MCF 10A (cell line): ENCODE data around the gene LRRC56. TPM values are rescaled to one million over a fixed set of nuclear protein-coding genes. Genes with fewer than 3 reads are reported as not detected.

Experiments used
- BruUV-seq: library from RNA; stranded (reverse); fragments of 400-500 nt; replicated peaks from 2 replicates; lab custom pipeline; 2021; lab: Mats Ljungman, UMichigan
- CTCF ChIA-PET: fragments of 300-600 bp; sonication (Branson Sonifier 250); formaldehyde crosslinking; extraction: SDS; loops from one replicate; lab custom pipeline; 2021; ENCODE audit warnings: antibody characterized with exemption, inconsistent platforms; lab: Yijun Ruan, JAX
- POLR2A ChIA-PET: fragments of 300-600, 350-650 bp; sonication (Branson Sonifier 250); formaldehyde crosslinking; extraction: SDS; loops from one replicate; lab custom pipeline; 2020; ENCODE audit warnings: antibody characterized with exemption, inconsistent platforms; lab: Yijun Ruan, JAX
- DNase-seq: peaks from one replicate; pipeline ENCODE4 v3.0.0-alpha.2; 2018; ENCODE audit not compliant: unreplicated experiment
- H3K27ac Mint-ChIP-seq: one replicate; pipeline ENCODE4 v1.8.0; 2022; ENCODE audit warnings: mild to moderate bottlenecking, low read depth, mixed read lengths; ENCODE audit not compliant: unreplicated experiment
- H3K27me3 Mint-ChIP-seq: one replicate; pipeline ENCODE4 v1.8.0; 2022; ENCODE audit warnings: mixed read lengths; ENCODE audit not compliant: insufficient read depth, unreplicated experiment
- H3K36me3 Mint-ChIP-seq: one replicate; pipeline ENCODE4 v1.8.0; 2022; ENCODE audit warnings: mild to moderate bottlenecking, moderate library complexity, mixed read lengths; ENCODE audit not compliant: insufficient read depth, unreplicated experiment
- H3K4me1 Mint-ChIP-seq: one replicate; pipeline ENCODE4 v1.8.0; 2022; ENCODE audit warnings: mixed read lengths; ENCODE audit not compliant: insufficient read depth, unreplicated experiment
- H3K4me3 Mint-ChIP-seq: one replicate; pipeline ENCODE4 v1.8.0; 2022; ENCODE audit warnings: mild to moderate bottlenecking, moderate library complexity, mixed read lengths; ENCODE audit not compliant: unreplicated experiment
- H3K9me3 Mint-ChIP-seq: one replicate; pipeline ENCODE4 v1.8.0; 2022; ENCODE audit warnings: mixed read lengths; ENCODE audit not compliant: unreplicated experiment
- intact Hi-C: fragments of 100-400 bp; cut with micrococcal nuclease; formaldehyde crosslinking; loops from 2 replicates; pipeline ENCODE4 v1.14.1; 2022
- total RNA-seq: library from RNA; stranded (reverse); gene quantifications from 2 replicates; pipeline ENCODE4 v1.2.3, GENCODE V29; 2022
- TF ChIP-seq, protein P1 (sequence below): fragments of 200-600 bp; IDR thresholded peaks from one replicate; pipeline ENCODE4 v1.8.0; 2022; ENCODE audit warnings: antibody characterized with exemption, mild to moderate bottlenecking; ENCODE audit not compliant: unreplicated experiment

Gene LRRC56
- total RNA-seq, 1 experiment from 2014 or later: 0.75 TPM

DNA sequence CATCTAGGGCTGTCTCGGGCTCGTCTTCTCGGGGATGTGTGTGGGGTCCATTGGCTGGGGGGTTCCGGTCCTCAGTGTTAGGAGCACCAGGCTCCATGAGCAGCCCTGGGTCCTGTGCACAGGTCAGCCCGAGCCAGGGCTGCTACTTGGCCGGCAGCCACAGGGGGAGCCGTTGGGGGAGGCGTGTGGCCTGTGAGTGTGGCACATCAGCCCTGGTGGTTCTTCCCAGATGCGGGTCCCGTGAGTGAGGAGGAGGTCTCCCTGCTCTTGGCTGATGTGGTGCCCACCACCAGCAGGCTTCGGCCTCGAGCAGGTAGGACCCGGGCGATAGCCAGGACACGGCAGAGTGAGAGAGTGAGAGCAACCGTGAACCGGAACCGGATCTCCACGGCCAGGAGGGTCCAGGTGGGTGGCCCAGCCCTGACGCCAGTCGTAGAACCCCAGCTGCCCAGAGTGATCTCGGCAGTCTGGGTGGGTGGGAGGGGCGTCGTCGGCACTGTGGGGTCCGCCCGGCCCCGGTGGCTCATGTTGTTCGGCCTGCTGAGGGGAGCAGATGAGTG is 59.9 kb downstream of the LRRC56 start:
- Mint-ChIP-seq H3K9me3 (no peaks in the 10 kb centered on the region), H3K27me3 (no peaks in the 10 kb centered on the region), H3K27ac (no peak overlapping the region), H3K36me3 (peaks cover 82% of the 10 kb centered on the region), H3K4me3 (no peak overlapping the region), H3K4me1 (no peaks in the 10 kb centered on the region)
- TF ChIP-seq, protein P1, sequence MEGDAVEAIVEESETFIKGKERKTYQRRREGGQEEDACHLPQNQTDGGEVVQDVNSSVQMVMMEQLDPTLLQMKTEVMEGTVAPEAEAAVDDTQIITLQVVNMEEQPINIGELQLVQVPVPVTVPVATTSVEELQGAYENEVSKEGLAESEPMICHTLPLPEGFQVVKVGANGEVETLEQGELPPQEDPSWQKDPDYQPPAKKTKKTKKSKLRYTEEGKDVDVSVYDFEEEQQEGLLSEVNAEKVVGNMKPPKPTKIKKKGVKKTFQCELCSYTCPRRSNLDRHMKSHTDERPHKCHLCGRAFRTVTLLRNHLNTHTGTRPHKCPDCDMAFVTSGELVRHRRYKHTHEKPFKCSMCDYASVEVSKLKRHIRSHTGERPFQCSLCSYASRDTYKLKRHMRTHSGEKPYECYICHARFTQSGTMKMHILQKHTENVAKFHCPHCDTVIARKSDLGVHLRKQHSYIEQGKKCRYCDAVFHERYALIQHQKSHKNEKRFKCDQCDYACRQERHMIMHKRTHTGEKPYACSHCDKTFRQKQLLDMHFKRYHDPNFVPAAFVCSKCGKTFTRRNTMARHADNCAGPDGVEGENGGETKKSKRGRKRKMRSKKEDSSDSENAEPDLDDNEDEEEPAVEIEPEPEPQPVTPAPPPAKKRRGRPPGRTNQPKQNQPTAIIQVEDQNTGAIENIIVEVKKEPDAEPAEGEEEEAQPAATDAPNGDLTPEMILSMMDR: no peak
- intact Hi-C loops: no loop called here
- ChIA-PET POLR2A (no interaction called here), CTCF (no interaction called here)
- no TSS peak for BruUV-seq
- DNase-seq: no peak

DNA sequence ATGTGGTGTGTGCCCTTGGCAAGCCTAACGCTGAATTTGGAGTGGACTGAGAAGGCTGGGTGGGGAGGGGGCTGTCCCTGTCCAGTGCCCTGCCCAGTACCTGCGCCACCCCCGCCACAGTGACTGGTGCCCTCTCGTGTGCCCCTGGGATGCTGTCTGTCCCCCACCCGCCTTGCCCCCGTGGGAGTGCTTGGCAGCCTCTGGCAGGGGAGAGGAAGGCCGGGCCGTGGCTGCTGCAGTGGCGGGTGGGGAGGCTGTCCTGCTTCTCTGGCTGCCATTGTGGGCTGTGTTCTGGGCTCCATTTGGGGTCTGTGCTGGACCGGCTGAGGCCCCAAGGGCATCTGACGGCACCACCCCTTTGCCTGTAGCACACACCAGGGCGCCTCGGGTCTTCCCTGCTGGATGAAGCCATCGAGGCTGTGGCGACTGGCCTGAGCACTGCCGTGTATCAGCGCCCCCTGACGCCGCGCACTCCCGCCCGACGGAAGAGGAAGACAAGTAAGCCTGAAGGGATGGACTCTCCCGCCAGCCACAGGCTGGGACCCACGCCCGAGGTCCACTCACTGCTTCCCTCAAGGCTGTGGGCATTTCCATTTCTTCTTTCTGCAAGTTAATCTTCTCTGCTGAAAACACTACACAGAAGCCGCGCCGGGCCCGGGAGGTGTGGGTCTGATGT is 60.8 kb downstream of the LRRC56 start:
- intact Hi-C loops: no loop called here
- H3K9me3 Mint-ChIP-seq: no peaks in the 10 kb centered on the region
- H3K27ac Mint-ChIP-seq: no peak overlapping the region
- H3K4me3 Mint-ChIP-seq: no peak overlapping the region
- TF ChIP-seq, protein P1: no peak
- POLR2A ChIA-PET: no interaction called here
- no peaks in the 10 kb centered on the region for H3K27me3 Mint-ChIP-seq
- H3K36me3 Mint-ChIP-seq: peaks cover 77% of the 10 kb centered on the region
- CTCF ChIA-PET: no interaction called here
- no peaks in the 10 kb centered on the region for H3K4me1 Mint-ChIP-seq
- BruUV-seq: no TSS peak
- DNase-seq: no peak

DNA sequence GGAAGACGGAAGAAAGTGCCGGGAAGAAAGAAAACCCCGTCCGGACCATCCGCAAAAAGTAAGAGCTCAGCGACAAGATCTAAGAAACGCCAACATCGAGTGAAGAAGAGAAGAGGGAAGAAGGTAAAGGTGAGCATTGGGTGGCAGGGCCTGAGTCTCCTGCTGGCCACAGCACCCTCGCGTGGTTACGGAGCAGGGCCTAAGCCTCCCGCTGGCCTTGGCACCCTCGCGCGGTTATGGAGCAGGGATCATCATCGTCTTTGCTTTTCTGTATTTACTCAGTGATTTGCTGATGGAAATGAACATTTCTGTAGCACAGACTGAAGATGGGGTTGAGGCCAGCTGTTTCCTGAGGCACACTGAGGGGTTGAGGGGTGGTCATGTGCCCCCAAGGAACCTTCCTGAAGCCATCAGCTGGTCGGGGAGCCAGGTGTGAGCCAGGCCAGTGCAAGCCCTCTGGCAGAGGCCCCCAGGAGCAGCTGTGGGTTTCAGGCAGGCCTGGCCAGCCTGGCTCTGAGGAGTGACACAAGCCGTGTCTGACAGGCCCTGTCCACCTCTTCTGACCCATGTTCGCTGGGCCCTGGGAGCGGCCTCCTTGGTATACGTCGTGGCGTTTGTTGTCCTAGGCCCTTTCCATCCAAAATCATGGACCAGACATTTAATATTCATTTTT is 64.4 kb downstream of the LRRC56 start:
- no peaks in the 10 kb centered on the region for H3K9me3 Mint-ChIP-seq
- TF ChIP-seq, protein P1: no peak
- no TSS peak for BruUV-seq
- no peaks in the 10 kb centered on the region for H3K4me1 Mint-ChIP-seq
- H3K27ac Mint-ChIP-seq: no peak overlapping the region
- no peak overlapping the region for H3K4me3 Mint-ChIP-seq
- ChIA-PET CTCF (no interaction called here), POLR2A (no interaction called here)
- H3K36me3 Mint-ChIP-seq: peaks cover 70% of the 10 kb centered on the region
- no peak for DNase-seq
- intact Hi-C loops: no loop called here
- H3K27me3 Mint-ChIP-seq: no peaks in the 10 kb centered on the region

DNA sequence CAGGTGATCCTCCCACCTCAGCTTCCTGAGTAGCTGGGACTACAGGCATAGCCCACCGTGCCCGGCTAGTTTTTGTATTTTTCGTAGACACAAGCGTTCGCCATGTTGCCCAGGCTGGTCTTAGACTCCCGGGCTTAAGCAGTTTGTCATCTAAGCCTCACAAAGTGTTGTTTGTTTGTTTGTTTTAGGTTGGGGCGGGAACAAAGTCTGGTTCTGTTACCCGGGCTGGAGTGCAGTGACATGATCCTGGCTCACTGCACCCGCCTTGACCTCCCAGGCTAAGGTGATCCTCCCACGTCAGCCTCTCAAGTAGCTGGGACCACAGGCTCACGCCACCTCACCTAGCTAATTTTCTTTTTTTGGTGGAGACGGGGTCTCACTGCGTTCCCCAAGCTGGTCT is 65.8 kb downstream of the LRRC56 start:
- TF ChIP-seq, protein P1: no peak
- no peak for DNase-seq
- ChIA-PET POLR2A (interaction anchor here (0.6 kb wide), 1 partner anchor 67 kb away, joined by 3 read pairs; no protein-coding TSS in a partner anchor), CTCF (interaction anchor here (0.6 kb wide), 1 partner anchor 39 kb away, joined by 3 read pairs; no protein-coding TSS in a partner anchor)
- Mint-ChIP-seq H3K4me3 (no peak overlapping the region), H3K27ac (no peak overlapping the region), H3K4me1 (no peaks in the 10 kb centered on the region), H3K9me3 (no peaks in the 10 kb centered on the region), H3K36me3 (peaks cover 75% of the 10 kb centered on the region), H3K27me3 (no peaks in the 10 kb centered on the region)
- intact Hi-C loops: no loop called here
- no TSS peak for BruUV-seq
